Stimulated activated CD4-positive, alpha-beta T cell treated with anti-CD3 and anti-CD28 coated beads, TNF-alpha, amount 100 ng/mL, for 48 hours (primary cell): ENCODE results near the gene SUGCT.

Experiments used
- DNase-seq, 3 donors: peaks; one replicate each; pipeline ENCODE4 v3.0.0-alpha.2; 2020; ENCODE audit warnings: low read depth in 3 of 3

The SUGCT gene

GRCh38 chr7:40899636-40900507 is 765.1 kb downstream of the SUGCT start:
- no peak for DNase-seq

- no peak for DNase-seq
Measured at GRCh38 chr7:40903872-40904271, 769.1 kb downstream of the SUGCT start.

GRCh38 chr7:40907286-40907685 is 772.5 kb downstream of the SUGCT start:
- DNase-seq, result no peak

GRCh38 chr7:40909346-40909980 is 774.7 kb downstream of the SUGCT start:
- no peak for DNase-seq
